GM23248 (cell line): Measurements from ENCODE around the gene PPFIA4.

Experiments used
- EZH2 ChIP-seq: fragments of 200-600 bp; sonication (generic); IDR thresholded peaks from 2 replicates; pipeline ENCODE4 v1.6.1; 2018; ENCODE audit warnings: antibody characterized with exemption, mild to moderate bottlenecking; ENCODE audit not compliant: insufficient read depth, poor library complexity, severe bottlenecking
- EZH2phosphoT487 ChIP-seq: fragments of 200-600 bp; sonication (generic); IDR thresholded peaks from 2 replicates; pipeline ENCODE4 v1.6.1; 2018; ENCODE audit warnings: antibody characterized with exemption, moderate library complexity, mild to moderate bottlenecking, low read depth; ENCODE audit not compliant: insufficient read depth

GRCh38 chr1:203033917-203034316 is 7.6 kb downstream of the PPFIA4 start:
- TF ChIP-seq EZH2: no peak
- no peak for TF ChIP-seq EZH2phosphoT487
